ENCODE measurements around the gene CAMTA1. TPM values are rescaled to one million over a fixed set of nuclear protein-coding genes. Genes with fewer than 3 reads are reported as not detected.

The CAMTA1 gene
- total RNA-seq, 3 donors from 2014 or later: 73.4 to 114 (median 82.6) TPM

GRCh38 chr1:7698641-7699040, 913.4 kb downstream of the CAMTA1 start:
- H3K4me3 ChIP-seq: no peak overlapping the region
- no peak for TF ChIP-seq CTCF (IDR thresholded peaks at IDR 0.05)
- H3K36me3 ChIP-seq (ENCODE audit: low read depth): no peaks in the 10 kb centered on the region
- no peak for DNase-seq
- no peaks in the 10 kb centered on the region for H3K4me1 ChIP-seq (ENCODE audit: low read depth)
- no peak for ATAC-seq
- no peaks in the 10 kb centered on the region for H3K9me3 ChIP-seq
- intact Hi-C loops (cut with DNase I, micrococcal nuclease): no loop called here

- H3K36me3 ChIP-seq (ENCODE audit: low read depth): no peaks in the 10 kb centered on the region
- no peak for ATAC-seq
- intact Hi-C loops (cut with DNase I, micrococcal nuclease): loop anchor here in 1 of 2 donors (10.0 kb wide), 1 partner anchor 52 kb away; no protein-coding TSS in a partner anchor
- no peaks in the 10 kb centered on the region for H3K4me1 ChIP-seq (ENCODE audit: low read depth)
- H3K4me3 ChIP-seq: no peak overlapping the region
- H3K9me3 ChIP-seq: no peaks in the 10 kb centered on the region
- DNase-seq: no peak
- TF ChIP-seq CTCF (IDR thresholded peaks at IDR 0.05): no peak
Observed at GRCh38 chr1:7702365-7702764, 917.1 kb downstream of the CAMTA1 start.

GRCh38 chr1:7703321-7704213, 918.3 kb downstream of the CAMTA1 start:
- Histone ChIP-seq H3K36me3 (ENCODE audit: low read depth) (no peaks in the 10 kb centered on the region), H3K4me3 (no peak overlapping the region), H3K9me3 (no peaks in the 10 kb centered on the region), H3K4me1 (ENCODE audit: low read depth) (no peaks in the 10 kb centered on the region)
- no peak for TF ChIP-seq CTCF (IDR thresholded peaks at IDR 0.05)
- intact Hi-C loops (cut with DNase I, micrococcal nuclease): loop anchor here in 1 of 2 donors (10.0 kb wide), 1 partner anchor 51 kb away; no protein-coding TSS in a partner anchor
- DNase-seq: peak in 2 of 3 donors; percentile 19 to 41
- no peak for ATAC-seq

GRCh38 chr1:7704214-7705047, 919.2 kb downstream of the CAMTA1 start:
- peak; percentile 99 for ATAC-seq
- peak; percentile 92 to 96 (median 96) for DNase-seq
- intact Hi-C loops (cut with DNase I, micrococcal nuclease): loop anchor here in 1 of 2 donors (10.0 kb wide), 1 partner anchor 50 kb away; no protein-coding TSS in a partner anchor
- TF ChIP-seq CTCF (IDR thresholded peaks at IDR 0.05): no peak
- Histone ChIP-seq H3K36me3 (ENCODE audit: low read depth) (no peaks in the 10 kb centered on the region), H3K4me3 (no peak overlapping the region), H3K4me1 (ENCODE audit: low read depth) (no peaks in the 10 kb centered on the region), H3K9me3 (no peaks in the 10 kb centered on the region)

GRCh38 chr1:7705048-7705907, 920.0 kb downstream of the CAMTA1 start:
- ATAC-seq: peak; percentile 8
- TF ChIP-seq CTCF (IDR thresholded peaks at IDR 0.05): no peak
- intact Hi-C loops (cut with DNase I, micrococcal nuclease): loop anchor here in 1 of 2 donors (10.0 kb wide), 1 partner anchor 50 kb away; no protein-coding TSS in a partner anchor

More at GRCh38 chr1:7705048-7705907, 920.0 kb downstream of the CAMTA1 start:
- H3K36me3 ChIP-seq (ENCODE audit: low read depth): no peaks in the 10 kb centered on the region
- DNase-seq: peak in 2 of 3 donors; percentile 23 to 52
- no peaks in the 10 kb centered on the region for H3K9me3 ChIP-seq
- H3K4me3 ChIP-seq: no peak overlapping the region
- no peaks in the 10 kb centered on the region for H3K4me1 ChIP-seq (ENCODE audit: low read depth)

All from mucosa of descending colon (tissue), 3 donors.